ENCODE results near the gene GAB1.
A peak's percentile ranks its signal among the peaks of the same experiment; 100 is the strongest.

Gene GAB1

GRCh38 chr4:143359644-143360193 lies 23.0 kb downstream of the GAB1 start:
- DNase-seq: no peak

DNA sequence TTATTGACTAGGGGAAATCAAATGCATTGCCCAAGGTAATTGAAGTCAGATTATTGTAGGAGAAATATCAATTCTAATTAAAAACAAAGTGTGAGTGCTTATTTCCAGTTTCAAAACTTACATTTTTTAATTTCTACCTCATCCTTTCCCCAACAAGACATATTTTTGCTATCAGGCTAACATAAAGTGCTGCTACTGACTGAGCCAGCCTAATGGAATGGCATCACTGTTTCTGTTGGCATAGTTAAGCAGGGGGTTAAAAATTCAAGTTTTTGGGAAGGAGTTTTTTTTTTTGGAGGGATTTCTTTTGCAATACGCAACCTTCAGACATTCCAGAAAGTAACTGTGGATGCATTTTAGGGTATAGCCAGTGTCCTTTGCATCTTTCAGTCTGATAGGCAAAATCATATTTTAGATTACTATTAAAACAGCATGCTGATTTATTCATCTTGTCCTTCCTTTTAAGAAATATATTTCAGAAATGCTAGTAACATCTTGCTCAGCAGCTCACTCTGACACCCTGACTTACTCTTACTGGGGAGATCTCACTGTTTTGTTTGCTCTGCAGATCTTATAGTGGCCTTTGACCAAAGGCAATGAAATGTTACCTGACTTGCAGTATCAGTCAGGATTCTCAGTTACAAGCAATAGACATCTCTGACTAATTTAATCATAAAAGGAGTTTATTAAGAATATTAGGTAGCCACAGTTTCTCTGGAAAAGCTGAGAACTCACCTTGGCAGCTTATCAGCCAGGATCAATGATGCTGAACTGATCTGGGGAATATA lies 24.4 kb downstream of the GAB1 start:
- DNase-seq: no peak

DNA sequence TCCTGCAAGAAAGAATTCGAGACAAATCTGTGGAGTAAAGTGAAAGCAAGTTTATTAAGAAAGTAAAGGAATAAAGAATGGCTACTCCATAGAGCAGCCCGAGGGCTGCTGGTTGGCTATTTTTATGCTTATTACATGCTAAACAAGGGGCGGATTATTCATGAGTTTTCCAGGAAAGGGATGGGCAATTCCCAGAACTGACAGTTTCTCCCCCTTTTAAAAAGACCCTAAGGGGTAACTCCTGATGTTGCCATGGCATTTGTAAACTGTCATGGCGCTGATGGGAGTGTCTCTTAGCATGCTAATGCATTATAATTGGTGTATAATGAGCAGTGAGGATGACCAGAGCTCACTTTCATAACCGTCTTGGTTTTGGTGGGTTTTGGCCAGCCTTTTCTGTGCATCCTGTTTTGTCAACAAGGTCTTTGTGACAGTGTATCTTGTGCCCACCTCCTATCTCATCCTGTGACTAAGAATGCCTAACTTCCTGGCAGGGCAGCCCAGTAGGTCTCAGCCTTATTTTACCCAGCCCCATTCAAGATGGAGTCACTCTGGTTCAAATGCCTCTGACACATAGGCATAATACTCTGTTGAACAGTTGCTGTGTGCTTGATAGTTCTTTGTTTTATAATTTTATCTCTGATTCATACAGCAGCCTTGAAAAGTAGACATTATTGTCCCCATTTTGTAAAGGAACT lies 25.8 kb downstream of the GAB1 start:
- no peak for DNase-seq

- DNase-seq: no peak
These were observed 26.7 kb downstream of the GAB1 start for GRCh38 chr4:143363332-143363731.

DNA sequence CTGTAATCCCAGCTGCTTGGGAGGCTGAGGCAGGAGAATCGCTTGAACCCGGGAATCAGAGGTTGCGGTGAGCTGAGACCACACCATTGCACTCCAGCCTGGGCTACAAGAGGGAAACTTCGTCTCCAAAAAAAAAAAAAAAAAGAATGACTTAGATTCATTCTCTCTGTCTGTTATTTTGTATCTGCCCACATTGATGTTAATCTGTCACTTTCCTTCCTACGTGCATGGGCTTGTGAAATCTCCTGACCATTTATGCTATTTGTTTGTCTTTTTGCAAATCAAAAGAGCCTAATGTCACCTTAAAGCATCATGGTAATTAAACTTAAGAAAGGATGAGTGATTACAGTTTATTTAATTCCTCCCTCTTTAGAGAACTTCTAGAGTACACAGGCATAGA lies 27.4 kb downstream of the GAB1 start:
- no peak for DNase-seq

DNA sequence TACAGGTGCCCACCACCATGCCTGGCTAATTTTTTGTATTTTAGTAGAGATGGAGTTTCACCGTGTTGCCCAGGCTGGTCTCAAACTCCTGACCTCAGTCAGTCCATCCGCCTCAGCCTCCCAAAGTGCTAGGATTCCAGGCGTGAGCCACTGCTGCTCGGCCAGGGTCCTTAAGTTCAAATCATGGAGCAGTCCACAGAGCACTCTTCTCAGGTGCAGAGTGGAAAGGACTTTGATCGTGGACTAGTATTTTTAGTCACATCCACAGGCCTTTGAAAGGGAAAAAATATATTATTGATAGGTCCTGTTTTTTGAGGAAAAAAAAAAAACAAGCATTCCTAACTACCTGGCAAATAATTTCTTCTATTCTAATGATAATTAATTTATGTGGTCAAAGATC lies 31.2 kb downstream of the GAB1 start:
- no peak for DNase-seq

DNA sequence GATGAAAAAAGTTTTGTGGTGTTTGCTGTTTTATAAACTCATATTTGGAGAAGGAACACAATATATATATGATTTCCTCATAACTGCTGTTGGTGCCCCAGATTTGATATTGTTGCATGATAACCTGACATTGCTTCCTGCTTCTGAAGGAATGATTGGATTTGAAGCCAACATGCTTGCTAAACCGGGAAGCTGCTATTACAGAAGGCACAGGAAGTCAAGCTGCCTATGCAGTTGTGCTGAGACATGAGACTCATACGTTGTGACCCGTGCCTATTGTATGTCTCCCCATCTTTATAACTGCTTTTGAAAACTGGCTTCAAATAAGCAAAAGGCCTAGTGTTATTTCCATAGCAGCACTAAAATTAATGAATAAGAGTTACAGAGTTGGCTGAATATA lies 32.9 kb downstream of the GAB1 start:
- DNase-seq: no peak

GRCh38 chr4:143372093-143372915 lies 35.6 kb downstream of the GAB1 start:
- DNase-seq: no peak

DNA sequence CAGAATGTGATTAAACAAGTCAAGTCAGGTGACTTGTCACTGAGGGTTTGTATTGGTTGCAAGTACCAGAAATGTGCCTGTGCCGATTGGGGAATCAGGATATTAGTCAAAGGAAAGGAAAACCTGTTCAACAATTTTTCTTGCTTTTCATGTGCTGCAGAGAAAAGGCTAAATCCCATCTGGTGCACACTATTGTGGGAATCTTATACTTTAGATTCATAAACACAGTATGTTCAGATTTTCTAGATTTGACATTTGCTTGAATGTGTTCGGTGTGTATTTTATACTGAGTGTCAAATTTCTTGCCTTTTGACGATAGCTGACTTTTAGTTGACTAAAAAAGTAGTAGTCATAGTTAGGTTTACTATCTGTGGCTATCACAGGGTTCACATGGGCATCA lies 37.6 kb downstream of the GAB1 start:
- DNase-seq: no peak

- DNase-seq: no peak
These were observed 38.1 kb downstream of the GAB1 start for GRCh38 chr4:143374771-143375170.

DNA sequence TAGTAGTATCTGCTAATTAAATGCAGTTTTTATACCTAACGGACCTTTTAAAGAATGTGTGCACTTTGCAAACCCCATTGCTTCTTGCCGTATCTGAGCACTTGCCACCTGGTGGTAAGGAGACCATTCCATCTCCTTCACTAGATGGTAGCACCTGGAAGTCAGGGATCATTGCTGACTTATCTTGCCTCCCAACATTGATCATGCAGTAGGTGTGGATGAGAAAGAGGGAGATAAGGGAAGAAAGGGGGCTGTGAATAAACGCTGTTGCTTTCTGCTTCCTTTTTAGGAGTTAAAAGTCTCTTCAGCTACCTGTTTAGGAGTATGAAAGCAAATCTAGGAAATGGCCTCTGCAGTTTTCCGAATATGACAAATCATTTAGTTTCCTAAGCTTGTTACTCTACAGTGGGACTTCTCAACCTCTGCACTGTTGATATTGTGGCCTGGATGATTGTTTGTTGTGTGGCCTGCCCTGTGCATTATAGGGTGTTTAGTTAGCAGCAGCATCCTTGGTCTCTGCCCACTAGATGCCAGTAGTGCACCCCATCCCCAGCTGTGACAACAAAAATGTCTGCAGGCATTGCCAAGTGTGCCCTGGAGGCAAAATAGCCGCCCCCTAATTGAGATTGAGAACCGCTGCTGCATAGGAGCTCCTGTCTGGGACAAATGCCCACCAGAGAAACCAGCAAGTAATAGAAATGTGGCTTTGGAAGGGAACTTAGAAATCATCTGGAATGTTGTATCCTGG lies 38.8 kb downstream of the GAB1 start:
- DNase-seq: peak; percentile 3

DNA sequence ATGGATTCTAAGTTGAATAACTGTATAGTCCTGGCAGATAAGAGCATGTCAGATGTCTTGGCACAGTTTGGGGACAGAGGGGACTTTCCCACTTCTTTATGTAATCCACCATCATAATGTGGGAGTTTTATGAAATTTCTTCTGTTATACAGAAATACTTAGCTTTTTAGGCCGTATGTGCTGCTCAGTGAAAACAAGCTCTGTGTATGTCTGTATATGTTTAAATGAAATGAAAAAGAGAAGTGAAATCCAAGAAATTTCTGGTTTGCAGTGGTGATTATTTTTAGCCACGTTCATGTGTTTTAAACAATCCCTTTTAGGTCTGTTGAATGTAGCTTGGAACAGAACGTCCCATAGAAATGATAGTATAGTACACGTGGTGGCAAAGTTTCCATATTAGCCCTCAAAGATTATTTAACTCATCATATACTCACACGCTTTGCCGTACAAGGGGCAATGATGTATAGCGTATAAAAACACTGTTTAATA lies 41.0 kb downstream of the GAB1 start:
- DNase-seq: no peak

DNA sequence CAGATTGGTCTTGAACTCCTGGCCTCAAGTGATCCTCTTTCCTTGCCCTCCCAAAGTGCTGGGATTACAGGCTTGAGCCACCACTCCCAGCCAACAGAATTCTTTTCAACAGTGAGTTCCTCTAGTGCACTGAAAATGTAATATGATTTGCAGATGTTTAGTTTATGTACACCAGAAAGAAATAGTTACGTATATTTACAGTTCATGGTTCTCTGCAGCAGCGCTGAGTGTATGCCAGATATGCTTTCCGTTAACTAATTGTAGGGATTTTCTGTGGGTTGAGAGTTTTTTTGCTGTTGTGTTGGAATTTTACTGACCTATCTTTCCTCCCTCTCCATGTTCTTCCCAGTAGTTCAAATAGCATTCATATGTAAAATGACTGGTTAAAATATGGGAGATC lies 44.0 kb downstream of the GAB1 start:
- DNase-seq: no peak

DNA sequence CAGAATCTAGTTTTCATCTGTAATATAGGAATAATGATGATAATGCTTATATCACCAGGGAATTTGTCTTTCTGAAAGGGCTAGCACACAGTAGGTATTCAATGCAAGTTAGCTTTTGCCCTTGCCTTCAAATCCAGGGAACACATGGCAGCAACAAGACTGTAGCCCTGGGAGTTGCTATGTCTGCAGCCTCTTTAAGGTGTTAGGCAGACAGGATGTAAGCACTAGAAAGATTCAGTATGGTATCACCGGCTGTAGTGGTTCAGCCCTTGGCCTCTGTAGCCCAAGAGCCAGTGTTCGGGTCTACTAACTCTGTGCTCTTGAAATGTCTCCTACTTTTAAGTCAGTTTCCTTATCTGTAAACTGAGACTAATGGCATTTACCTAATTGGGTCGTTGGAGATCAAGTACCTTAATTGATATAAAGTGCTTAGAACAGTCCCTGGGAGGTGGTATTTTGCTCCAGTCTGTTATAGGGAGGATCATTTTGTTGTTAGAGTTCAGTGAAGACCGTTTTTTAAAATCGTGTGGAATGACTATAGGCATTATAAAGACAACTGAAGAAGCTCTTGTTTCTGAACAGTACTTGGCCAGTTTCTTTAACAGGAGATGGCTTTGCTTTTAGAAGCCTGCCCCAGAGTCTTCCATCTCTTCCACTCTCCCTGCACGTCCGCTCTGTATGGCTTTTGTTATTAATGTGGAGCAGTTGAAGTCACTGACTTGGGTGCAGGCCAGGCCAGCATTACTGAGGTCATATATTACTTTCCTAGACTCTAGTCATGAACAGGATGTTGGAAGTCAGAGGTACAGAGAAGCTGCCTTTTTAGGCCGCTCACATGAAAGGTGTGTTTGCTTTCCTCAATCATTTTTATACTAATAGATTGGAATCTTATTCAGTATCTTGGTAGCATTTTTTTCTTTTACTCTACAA lies 44.8 kb downstream of the GAB1 start:
- no peak for DNase-seq

DNA sequence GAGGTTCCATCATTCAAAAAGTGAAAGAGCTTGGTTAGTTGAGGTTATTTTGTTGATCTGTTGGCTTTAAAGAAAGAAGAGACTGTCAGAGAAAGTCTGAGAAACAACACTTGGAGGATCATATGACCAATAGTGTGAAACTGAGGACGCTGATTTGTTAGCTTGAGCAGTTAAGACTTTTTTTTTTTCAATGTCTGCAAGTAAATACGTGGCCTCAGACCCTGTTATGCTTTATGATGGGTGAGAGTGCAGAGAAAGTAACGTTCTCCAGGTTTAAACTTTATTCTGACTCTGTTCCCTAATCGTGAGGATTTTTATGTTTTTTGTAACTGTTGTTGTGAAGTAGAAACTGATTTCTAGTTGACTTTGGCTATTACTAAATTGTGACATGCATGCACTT lies 45.9 kb downstream of the GAB1 start:
- no peak for DNase-seq

DNA sequence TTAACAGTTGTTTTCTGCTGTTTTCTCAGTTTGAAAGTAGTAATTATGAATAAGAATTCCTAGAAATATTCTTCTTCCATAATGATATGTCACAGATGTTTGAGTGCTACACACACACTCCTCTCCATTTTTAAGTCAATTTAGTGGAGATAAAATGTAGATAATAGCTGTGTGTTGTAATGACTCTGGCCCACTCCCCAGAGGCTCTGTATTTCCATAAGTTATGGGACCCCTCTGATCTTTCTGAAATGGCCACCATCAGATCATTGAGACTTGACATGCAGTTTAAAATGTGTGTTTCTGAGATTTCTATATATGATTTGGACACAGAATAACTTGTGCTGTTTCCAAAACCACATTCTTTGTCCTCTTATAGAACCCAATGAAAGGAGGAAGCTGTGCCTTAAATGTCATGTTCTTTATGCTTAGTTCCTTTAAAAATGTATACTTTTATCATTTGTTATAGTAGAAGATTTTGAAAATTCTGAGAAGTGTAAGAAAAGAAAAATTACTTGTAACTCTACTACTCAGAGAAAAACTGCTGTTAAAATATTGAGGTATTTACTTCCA lies 46.4 kb downstream of the GAB1 start:
- DNase-seq: no peak

GRCh38 chr4:143384381-143384994 lies 47.8 kb downstream of the GAB1 start:
- no peak for DNase-seq

DNA sequence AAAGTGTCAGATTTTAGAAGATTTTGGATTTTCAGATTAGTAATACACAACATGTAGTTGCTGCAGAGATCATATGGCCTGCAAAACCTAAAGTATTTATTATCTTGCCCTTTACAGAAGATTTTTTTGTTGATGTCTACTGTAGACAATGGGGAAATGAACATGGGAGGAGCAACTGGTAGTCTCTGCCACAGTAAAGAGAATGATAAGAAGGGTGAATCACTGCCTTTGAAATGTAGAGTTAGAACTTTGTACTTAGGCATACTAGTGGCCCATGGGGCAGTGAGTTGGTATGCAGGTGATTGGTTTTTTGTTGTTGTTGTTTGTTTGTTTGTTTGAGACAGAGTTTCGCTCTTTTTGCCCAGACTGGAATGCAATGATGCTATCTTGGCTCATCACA lies 50.1 kb downstream of the GAB1 start:
- no peak for DNase-seq

DNA sequence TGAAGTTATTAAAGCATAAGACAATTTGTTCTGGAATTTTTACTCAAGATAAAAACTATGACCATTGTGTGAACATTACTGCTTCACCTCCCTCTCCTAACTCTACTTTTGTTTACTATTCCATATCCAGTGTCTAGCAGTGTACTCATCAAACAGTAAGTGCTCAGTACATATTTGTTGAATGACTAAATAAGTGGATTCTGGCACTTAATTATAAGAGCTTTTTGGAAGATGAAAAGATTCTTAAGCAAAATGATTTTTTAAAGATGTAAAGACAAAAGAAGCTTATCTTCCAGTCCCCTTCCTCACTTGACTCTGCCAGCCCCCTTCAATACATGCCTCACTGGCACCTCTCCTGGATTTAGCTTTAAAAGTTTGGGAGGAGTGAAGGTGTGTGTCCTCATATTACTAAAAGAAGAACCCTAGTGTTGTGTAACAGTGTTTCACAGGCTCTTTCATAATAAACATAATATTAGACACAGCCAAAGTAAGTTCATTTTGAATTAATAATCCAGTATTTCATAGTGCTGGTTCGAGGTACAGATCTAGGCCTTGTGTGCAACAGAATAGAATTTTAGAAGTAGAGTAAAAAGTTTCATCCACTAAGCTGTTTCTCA lies 53.0 kb downstream of the GAB1 start:
- DNase-seq: no peak

- no peak for DNase-seq
These were observed 54.1 kb downstream of the GAB1 start for GRCh38 chr4:143390764-143391163.
